Retina (tissue), 1 donor: ENCODE measurements around the gene COL21A1.
A peak's percentile ranks its signal among the peaks of the same experiment; 100 is the strongest.
"Not testable (repeated sequence)": the region's sequence is repeated elsewhere in the genome, so short reads cannot be mapped to it uniquely, and the experiment has no call there.

Source experiments
- DNase-seq: peaks from one replicate; pipeline ENCODE4 v3.0.0-alpha.2; 2016

Gene COL21A1

DNA sequence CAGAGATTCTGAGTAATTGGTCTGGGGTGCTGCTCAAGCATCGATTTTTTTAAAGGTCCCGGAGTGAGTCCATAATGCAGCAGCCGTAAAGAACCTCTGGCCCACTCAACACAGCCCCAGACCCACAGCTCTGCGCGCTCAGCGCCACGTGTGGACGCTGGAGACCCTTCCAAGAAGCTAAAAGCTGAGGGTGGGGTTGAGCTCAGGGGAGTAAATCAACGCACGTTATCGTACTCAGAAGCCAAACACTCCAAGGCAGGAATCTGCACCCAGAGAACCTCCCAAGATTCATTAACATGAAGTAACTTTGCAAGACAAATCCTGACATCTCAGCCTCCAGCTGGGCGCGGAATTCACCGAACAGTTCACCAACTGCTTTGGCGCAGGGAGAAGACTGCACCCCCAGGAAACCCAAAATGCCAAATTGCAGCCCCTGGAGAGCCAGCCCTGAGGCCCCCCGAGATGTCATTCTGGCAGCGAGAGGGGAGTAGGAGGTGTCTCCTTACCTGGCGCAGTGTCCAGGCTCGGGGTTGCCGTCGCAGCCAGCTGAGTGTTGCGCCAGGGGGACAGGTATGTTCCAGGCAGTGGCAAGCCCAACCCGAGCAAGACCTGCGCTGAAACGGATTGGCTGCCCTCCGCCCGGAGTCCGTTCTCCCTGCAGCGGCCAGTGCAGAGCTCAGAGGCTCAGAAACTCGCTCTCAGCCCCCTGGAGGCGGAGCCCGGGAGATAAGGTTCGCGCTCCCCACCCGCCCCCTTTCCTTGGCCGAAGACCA lies at the start of gene COL21A1:
COL21A1 (minus strand) TSS at position 700 of the 773 bp plus-strand sequence. CDS start 64,962 bp downstream, outside the sequence.
- peak; percentile 69 for DNase-seq

DNA sequence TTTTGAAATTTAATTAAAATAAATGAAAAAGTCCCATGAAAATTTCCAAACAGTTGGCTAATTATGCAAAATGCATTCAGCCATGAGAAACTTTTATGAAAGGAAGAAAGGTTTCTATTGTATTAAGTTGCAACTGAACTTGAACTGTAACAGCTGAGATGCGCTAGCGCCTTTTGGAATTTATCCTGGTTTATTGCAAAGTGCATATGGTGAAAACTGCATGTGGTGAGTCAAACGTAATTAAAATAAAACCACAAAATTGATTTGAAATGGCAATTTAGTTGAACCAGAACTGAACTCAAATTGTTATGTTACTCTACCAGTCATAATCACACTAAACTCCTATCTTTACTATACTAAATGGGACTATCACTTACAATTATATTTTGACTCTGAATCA lies 46.4 kb upstream of the COL21A1 start:
- peak; percentile 30 for DNase-seq

DNA sequence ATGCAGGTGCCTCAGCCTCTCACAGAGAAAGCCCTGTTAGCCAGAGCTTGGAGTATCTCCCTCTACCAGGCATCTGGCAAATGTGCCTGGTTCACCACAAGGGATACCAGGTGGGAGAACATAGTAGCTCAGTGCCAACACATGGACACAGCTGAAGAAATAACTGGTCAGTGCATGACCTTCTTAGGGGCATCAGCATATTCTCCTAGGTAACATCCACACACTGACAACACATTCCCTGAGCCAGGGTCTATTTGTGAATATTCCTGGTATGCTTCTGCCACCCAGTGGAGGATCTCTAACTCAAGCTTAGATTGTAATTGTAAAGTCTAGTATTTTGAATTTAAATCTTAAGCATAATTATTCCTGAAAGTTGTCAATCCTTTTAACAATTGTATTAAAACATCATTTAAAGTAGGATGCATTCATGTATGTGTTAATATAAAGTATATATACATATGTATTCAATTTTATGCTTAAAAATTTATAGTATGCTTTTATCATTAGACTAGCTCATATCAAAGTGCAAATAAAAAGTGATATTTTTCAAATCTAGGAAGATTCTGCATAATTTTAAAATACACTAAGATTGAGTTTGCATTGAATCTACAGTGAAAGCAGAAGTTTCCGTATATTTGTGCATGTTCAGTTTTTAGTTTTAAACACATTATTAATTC lies 45.3 kb upstream of the COL21A1 start:
- peak; percentile 62 for DNase-seq

DNA sequence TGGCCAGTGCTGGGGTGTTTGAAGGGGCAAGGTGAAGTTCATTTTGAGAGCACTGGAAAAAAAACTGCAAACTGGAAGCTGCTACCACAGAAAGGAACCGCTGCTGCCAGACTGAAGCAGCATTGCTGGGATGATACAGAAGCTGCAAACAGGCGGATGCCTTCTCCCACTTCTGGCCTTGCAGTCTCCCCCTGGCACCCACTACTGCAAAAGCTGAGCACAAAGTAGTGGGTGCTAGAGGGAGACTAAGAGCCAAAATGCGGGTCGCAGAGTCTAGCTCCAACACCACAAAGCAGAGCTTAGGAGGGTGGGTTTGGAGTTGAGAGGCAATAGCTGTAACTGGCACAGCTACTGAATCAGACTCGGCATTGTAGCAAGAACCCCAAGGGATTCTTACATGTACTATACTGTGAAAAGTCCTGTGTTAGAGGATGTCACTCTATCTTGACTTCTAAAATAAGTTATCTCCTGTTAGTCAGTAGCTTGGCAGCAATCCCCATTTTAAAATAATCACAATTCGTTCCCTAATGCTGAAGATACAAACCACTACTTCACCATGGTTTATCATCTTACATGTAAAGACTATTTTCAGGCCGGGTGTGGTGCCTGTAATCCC lies 44.0 kb upstream of the COL21A1 start:
- DNase-seq, result no peak

DNA sequence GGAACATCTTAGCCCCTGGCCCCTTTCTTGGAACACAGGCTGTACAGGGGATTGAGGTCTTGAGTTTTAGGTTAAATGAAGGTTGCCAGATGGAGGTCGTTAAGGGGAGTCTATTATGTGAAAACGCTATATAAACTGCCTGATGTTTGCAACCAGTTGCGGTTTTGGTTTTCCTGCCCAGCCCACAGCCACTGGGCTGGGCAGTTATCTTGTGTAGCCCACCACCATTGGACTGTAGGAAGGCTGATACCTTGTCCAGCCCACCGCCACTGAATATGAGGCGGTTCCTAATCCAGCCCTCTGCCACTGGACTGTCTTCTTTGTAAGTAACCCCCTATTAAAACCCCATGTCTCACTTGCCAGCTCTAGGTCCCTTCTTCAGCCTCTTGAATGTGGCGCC lies 42.3 kb upstream of the COL21A1 start:
- DNase-seq, result no peak

DNA sequence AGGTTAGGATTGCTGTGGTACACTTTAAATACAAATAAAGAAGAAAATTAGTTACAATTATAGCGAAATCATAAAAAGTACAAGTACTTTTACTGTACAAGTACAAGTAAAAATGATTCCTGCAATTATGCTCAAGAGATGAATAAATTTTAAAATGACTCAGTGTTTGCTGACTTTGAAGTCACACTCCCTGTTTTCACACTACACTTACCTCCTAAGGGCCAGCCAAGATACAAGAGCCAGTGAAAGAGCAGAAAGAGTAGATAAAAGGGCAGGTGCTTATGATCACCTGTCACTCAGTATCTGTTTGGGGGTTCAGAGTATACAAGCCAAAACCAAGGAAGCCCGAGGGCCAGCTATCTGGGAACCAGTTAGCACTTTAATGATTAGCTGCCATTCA lies 41.0 kb upstream of the COL21A1 start:
- DNase-seq, result no peak

DNA sequence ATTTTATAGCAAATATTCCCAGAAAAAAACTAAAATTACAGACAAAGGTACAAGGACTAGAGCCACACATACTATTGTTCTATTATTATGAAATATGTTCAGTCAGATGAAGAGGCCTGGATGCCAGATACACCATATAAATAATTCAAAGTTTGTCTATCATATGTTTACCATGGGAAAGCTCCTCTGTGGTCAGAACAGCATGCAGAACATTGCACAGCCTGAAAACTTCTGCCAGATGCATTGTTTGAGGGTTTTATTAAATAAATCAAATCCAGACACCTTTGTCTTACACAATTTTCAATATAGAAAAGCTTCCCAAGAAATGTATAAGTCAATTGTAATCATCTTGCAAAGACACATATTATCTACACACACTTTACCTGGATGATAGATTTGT lies 35.0 kb upstream of the COL21A1 start:
- no peak for DNase-seq

DNA sequence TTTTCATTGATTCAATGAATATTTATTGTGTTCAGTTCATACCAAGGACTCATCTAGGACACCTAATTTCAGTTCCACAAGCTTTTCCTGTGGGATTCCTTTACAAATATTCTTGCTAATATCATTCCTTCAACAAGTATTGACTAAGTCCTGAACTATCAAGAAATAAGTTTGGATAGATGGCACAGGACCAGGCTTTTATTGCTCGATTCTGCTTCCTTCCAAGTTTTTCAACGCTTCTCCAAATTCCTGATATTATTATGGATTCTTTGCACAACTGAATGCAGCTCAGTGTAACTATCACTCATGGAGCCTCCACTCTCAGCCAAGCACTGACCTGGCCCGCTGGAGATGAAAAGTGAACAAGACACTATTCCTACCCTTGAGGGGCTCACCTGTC lies 32.7 kb upstream of the COL21A1 start:
- no peak for DNase-seq

DNA sequence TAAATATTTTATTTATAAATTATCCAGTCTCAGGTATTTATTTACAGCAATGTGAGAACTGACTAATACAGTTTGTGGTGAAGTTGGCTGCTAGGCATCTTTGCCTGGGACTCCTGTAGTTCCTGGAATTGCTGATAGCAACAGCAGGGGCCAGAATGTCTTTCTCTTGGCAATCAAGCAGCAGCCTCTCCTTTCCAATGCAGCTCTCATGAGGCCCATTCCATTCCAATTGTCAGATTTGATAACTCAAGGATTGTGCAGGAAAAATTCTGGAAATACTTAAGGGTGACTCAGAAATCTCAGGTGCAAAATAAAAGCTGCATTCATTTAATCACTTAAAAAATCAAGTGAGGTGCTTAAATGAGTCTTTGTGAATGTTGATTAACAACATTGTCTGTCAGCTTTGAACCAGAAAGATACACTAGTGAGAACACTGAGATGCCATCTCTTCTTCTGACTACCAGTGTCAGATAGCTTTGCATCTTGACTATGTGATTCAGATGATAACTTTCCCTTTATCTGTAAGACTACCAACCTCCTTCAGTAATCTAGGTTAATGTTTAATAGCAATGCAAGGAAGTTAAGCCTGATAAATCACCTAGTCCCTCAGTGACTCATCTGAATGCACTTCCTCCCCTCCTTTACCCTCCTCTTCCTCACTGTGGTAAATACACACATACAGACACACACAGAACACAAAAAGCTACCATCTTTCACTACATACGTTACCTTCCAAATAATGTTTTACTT lies 32.1 kb upstream of the COL21A1 start:
- DNase-seq, result peak; percentile 44

DNA sequence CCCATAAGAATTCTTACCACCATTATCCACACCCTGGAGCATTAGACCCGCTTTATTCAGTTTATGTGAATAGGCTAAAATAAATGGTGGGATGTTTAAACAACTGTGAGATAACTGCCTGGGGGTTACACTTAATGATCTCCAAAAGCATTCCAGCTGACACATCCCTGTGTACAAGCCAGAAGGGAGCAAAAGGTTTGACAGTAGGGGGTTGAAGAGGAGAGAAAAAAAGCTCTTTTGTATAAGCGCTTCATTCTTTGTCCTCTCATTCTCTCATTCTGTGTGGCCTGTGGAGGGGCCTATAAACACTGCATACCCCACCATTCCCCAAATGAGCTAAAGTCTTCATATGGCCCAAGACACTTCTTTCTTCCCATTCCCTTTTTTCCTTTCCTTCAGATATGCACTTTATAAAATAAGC lies 30.8 kb upstream of the COL21A1 start:
- DNase-seq, result peak; percentile 67

DNA sequence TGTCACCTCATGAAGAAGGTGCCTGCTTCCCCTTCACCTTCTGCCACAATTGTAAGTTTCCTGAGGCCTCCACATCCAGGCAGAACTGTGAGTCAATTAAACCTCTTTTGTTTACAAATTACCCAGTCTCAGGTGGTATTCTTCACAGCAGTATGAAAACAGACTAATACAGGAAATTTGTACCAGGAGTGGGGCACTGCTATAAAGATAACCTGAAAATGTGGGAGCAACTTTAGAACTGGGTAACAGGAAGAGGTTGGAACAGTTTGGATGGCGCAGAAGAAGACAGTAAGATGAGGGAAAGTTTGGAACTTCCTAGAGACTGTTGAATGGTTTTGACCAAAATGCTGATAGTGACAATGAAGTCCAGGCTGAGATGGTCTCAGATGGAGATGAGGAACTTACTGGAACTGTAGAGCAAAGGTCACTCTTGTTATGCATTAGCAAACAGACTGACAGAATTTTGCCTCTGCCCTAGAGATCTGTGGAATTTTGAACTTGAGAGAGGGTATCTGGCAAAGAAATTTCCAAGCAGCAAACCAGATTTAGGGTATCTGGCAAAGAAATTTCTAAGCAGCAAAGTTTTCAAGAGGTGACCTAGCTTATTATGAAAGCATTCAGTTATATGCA lies 23.5 kb upstream of the COL21A1 start:
- no peak for DNase-seq

DNA sequence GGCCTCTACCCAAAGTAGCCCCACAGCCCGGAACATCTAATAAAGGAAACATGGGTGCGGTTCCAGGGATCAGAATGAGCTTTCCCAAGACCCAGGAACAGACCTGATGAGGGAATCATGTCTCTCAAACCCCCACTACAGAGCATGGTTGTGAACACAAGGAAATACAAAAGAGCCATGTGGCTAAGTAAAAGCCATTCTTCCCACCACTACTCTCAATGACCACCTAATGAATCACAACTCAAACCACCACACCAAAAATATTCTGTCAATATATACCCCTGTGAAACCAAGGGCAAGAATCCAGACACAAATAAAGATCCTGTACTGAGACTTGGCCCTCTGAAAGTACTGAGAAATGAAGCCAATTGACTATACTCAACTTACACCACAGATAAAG lies 20.9 kb upstream of the COL21A1 start:
- DNase-seq, result no peak

DNA sequence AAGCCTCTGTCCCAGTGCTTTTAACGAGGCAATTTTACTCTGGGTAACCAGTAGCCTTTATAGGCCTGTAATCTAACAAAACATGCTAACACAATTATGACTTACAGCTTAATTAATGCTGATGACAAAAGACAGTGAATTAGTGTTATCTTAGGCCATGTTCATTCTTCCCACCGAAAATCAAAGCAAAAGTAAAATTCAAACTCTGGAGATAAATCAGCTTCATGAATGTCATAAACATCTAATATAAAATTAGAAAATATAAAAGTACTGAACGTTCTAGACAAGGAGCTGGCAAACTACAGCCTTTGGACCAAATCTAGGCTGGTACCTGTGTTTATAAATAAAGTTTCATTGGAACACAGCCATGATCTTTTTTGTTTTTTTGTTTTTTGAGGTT lies 18.6 kb upstream of the COL21A1 start:
- DNase-seq, result no peak

DNA sequence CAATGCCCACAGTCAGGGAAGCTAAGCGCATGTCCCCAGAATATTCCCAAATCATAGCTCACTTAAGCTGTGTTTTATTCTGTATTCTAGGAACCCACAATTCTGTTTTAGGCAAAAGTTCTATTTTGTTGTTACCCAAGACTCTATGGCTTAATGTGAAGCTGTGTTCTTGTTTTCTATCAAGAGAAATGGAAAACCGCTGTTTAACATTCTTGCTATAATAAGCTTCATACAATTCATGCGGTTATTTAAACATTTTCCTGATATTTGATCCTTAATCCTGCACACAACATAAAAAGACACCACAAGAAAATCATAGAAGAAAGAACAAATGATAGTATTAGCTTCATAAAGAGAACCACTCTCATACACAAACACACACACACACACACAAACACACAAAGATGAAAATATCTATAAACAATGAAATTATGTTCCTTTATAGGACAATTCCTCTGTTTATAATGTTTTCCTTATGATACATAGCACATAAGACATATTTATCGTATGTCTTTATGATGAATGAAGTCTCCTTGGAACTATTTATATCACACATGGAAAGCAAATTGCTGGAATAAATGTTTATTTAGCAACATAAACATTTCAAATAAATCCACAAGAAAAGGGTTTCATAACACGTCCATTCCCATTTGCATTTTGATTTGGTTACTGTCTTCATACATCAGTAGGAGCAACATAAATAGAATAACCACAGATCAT lies 16.4 kb upstream of the COL21A1 start:
- no peak for DNase-seq

DNA sequence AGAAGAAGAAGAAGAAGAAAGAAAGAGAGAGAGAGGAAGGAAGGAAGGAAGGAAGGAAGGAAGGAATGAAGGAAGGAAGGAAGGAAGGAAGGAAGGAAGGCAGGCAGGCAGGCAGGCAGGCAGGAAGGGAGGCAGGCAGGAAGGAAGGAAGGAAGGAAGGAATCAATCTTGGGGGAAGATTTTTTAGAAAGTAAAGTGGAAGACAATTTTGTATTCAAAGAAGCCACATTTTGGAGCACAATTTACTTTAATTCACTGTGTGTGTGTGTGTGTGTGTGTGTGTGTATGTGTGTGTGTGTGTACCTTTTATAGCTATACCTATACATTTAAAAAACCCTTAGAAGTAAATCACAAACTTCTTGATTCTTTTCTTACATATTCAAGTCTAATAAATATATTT lies 13.2 kb upstream of the COL21A1 start:
- DNase-seq, result not testable (repeated sequence)

DNA sequence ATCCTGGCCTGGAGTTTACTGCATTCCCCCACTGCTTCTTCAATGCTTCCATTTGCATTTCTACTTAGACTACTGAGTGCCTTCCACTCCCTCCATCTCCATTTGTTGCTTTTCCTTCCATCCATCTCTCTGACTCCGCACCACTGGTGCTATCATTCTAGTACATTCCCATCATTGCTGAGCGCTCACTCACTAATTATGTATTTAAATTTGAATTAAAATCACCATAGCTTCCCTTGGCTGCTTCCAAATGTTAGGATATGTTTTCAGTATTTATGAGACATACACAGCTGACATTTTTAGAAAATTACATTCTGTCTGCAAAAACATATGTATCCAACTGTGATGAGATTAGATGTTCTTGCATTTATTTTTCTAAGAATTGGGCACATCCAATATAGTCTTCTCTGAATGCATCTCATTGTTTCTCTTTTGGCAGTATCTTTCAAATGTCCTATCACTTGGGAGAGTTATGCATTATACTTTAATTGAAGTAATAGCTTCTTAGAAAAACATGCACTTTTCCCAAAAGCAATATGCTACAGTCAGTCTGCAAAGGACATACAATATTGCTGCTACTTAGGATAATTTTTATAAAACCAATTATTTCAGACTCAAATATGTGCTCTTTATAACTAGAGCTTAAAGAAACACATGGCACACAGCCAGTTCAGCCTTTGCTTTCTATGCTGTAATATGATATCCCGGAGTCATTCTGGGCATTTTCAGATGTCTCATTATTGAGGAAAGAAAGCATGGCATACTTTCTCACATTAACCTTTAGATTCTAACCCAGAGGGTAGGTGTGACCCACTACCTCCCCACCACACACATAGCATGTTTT lies 12.1 kb upstream of the COL21A1 start:
- no peak for DNase-seq

DNA sequence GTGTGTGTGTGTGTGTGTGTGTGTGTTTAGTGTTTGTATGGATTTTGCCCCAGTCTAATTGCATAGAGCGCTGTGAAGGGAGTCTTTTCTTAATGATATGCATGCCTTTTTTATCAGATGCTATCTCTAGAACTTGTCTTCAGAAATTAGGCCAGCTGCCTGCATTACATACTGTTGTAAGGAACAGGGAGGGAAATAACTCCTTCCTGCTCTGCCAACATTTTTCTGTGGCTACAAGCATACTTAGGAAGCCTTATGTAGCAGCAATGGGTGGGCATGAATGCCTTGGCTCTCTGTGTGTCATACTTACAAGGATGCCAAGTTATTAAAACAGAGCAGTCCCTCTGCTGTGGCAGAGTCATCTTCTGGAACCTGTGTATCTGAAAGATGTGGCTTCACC lies 8.0 kb upstream of the COL21A1 start:
- DNase-seq, result no peak

DNA sequence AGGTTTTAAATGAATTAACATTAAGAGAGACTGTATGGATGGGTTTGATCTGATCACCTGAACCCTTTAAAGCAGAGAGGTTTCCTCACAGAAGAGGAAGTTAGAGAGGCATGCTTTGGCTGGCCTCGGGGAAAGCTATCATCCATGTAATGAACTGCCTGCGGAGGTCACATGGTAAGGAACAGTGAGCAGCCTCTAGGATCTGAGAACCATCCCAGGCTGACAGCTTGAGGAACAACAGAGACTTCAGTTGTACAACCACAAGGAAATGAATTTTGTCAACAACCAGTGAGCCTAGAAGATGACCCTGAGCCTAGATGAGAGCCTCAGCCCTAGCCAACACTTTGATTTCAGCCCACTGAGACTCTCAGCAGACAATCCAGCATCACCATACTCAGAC lies 2.9 kb upstream of the COL21A1 start:
- no peak for DNase-seq

DNA sequence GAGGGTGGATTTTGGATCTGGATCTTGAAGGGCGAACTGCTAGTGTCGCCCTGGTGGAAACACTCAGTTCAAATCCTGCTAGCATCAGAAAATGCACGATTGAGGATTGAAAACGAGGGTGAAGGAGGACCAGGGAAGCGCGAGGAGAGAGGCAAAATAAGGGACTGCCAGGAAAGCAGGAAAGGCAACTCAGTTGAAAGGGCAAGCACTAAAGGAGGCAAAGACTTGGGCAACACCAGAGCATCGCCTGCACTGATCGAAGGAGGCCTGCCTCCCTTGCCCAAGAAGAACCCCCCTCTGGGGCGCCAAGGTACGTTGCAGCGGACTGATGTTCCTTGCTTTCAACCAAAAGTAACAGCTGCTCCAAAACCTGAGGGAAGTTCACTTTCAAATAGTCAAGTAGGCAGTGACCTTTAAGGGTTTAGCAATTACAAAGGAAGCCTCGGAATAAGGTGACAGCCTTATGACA lies 308 bp upstream of the COL21A1 start:
- DNase-seq, result no peak

DNA sequence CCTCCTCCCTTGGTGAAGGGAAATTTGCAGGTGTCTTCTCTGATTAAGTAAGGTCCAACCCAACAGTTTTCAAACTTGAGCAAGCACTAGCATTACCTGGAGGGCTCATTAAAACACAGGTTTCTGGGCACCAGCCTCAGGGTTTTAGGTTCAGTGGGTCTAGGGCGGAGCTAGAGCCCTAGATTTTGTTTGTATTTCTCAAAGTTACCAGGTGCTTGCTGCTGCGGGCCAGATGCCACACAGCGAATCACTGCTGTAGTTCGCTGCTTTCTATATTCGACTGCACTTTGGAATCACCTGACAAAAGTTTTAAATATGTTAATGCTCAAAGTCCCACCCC lies 869 bp downstream of the COL21A1 start:
- no peak for DNase-seq

DNA sequence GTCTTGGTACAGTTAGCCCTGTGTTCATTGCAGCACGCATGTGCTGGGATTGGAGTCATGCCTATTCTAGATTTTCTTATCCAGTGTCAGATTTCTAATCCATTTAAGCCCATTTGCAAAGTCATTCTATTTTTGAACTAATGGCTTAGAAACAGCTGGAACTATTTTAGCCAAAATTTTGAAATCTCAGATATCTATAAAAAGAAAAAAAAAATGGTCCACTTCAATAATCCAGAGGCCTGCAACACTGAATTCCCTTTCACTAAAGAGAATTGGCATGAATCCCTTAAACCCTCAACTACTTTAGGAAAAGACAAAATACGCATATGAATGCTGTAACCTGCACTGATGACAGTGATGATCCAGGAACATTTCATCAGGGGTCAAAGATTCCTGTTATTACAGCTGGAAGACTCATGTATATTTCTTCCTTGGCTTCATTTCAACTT lies 1.5 kb downstream of the COL21A1 start:
- DNase-seq, result no peak
